22Rv1 (cell line): ENCODE data around the gene SLC2A9.

Experiments used
- H3K27ac ChIP-seq: fragments of 450-650 bp; 2 replicates; pipeline ENCODE4 v1.5.1; 2017
- CTCF ChIP-seq: fragments of 450-650 bp; IDR thresholded peaks from 2 replicates; pipeline ENCODE4 v1.5.1; 2017; ENCODE audit warnings: mild to moderate bottlenecking
- ZFX ChIP-seq: fragments of 450-650 bp; IDR thresholded peaks from 2 replicates; pipeline ENCODE4 v1.6.1; 2017; ENCODE audit warnings: antibody characterized with exemption, borderline replicate concordance

Gene SLC2A9

GRCh38 chr4:9999956-10000561 lies 21.2 kb downstream of the SLC2A9 start:
- no peak overlapping the region for H3K27ac ChIP-seq
- TF ChIP-seq ZFX (no peak), CTCF (no peak)

DNA sequence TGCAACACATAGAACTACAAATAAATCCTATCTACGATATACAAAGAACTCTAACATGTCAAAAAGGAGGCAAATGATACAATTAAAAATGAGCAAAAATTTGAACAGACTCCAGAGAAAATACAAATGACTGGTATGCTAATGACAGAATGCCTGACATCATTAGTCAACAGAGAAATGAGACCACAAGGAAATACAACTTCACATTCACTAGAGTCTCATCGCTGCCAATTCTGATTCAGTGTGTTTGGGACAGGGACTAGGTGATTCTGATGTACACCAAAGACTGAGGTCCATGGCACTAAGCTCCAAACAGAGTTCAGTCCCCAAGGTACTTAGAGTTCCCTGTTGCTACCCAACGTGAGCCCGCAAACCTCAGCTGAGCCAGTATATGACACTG lies 23.4 kb downstream of the SLC2A9 start:
- H3K27ac ChIP-seq, result no peak overlapping the region
- TF ChIP-seq ZFX (no peak), CTCF (no peak)

DNA sequence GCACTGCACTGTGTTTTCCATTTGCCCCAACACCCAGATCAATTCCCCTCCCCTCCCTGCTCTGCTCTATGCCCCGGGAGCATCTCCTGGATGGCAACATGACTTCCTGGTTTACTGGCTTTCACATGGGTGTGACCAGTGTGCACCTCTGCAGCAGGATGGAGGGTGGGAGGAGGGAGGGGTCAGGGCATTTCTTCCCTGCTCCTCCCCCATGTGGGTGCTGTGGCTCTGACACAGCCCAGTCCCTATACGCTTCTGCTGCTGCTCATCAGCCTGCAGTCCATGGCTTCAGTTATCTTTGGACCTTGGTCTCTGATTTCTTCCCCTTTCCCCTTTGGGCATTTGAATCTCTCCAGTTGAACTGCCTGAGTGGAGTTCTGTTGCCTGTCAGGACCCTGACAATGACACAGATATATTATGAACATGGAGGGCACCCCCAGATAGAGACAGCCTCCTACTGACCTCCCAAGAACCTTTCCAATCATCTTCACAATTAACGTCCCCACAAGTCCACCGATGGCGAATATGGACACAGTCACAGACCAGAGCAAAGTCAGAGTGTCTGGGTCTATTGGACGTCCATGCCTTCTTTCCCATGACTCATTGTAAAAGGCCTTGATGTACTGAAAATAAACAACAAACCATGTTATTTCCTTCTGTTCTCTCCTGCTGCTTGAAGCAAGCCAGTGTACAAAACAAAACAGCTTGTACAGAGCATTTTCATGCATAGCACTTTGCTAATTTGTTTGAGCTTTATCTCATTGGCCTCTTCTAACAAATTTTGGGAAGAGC lies 24.8 kb downstream of the SLC2A9 start:
- TF ChIP-seq ZFX (no peak), CTCF (no peak)
- H3K27ac ChIP-seq, result no peak overlapping the region

- no peak for TF ChIP-seq ZFX
- TF ChIP-seq CTCF, result no peak
- no peak overlapping the region for H3K27ac ChIP-seq
These were observed 26.9 kb downstream of the SLC2A9 start for GRCh38 chr4:9994246-9994847.

- TF ChIP-seq ZFX (no peak), CTCF (no peak)
These were observed 31.2 kb downstream of the SLC2A9 start for GRCh38 chr4:9989918-9990635.

GRCh38 chr4:9988933-9989332 lies 32.4 kb downstream of the SLC2A9 start:
- no peak overlapping the region for H3K27ac ChIP-seq
- TF ChIP-seq ZFX (no peak), CTCF (no peak)

More at GRCh38 chr4:9989918-9990635, 31.2 kb downstream of the SLC2A9 start:
- no peak overlapping the region for H3K27ac ChIP-seq
